ENCODE data around the gene KLF9. TPM values are rescaled to one million over a fixed set of nuclear protein-coding genes. Genes with fewer than 3 reads are reported as not detected.
A peak's percentile ranks its signal among the peaks of the same experiment; 100 is the strongest.

The KLF9 gene
- total and polyA plus RNA-seq, 2 experiments from 2014 or later, result 2.5 to 14.3 TPM

GRCh38 chr9:70418822-70419555, 4.5 kb upstream of the KLF9 start:
- Histone ChIP-seq H3K4me1 (ENCODE audit: insufficient read depth) (peaks cover 30% of the 10 kb centered on the region), H3K4me3 (peak overlapping the region; percentile 75), H2AFZ (peak overlapping the region; percentile 74), H3K36me3 (ENCODE audit: low read depth) (no peaks in the 10 kb centered on the region), H3K79me2 (ENCODE audit: insufficient read depth) (no peaks in the 10 kb centered on the region), H3K27me3 (replicated peaks; ENCODE audit: insufficient read depth) (no peaks in the 10 kb centered on the region), H3K27ac (peak overlapping the region; percentile 99), H3K4me2 (ENCODE audit: unreplicated experiment) (peak overlapping the region; percentile 86), H3K9me3 (ENCODE audit: low read depth) (no peaks in the 10 kb centered on the region), H4K20me1 (ENCODE audit: insufficient read depth) (no peaks in the 10 kb centered on the region), H3F3A (ENCODE audit: insufficient read depth) (peaks cover 34% of the 10 kb centered on the region), H3K9ac (peak overlapping the region; percentile 95), H3K9me2 (ENCODE audit: insufficient read depth) (no peaks in the 10 kb centered on the region)
- WGBS, 2 experiments (ENCODE audit: low coverage in 1 of 2, low lambda C conversion rate in 2 of 2, missing lambda C conversion rate in 2 of 2), result 0 to 1% methylated on average over 54 to 61 of the region's 65 CpGs
- DNase-seq, result peak; percentile 99
- in situ Hi-C loops (cut with MboI), result loop anchor here (10.0 kb wide), 1 partner anchor 166 kb away; no protein-coding TSS in a partner anchor
- TF ChIP-seq EZH2 (IDR thresholded peaks at IDR 0.05; ENCODE audit: insufficient read depth, poor library complexity, severe bottlenecking), result no peak
- no peak for TF ChIP-seq EZH2phosphoT487 (IDR thresholded peaks at IDR 0.05; ENCODE audit: insufficient read depth, low read depth)

GRCh38 chr9:70415476-70415875, 1.0 kb upstream of the KLF9 start:
- in situ Hi-C loops (cut with MboI), result loop anchor here (10.0 kb wide), 1 partner anchor 169 kb away; no protein-coding TSS in a partner anchor
- Histone ChIP-seq H3K4me2 (ENCODE audit: unreplicated experiment) (no peak overlapping the region), H3K9ac (peak overlapping the region; percentile 100; the same call in 1 of the 2 replicates)

GRCh38 chr9:70415041-70415440, 584 bp upstream of the KLF9 start:
- H3F3A ChIP-seq (ENCODE audit: insufficient read depth), result peaks cover 37% of the 10 kb centered on the region
- no peaks in the 10 kb centered on the region for H3K27me3 ChIP-seq (replicated peaks; ENCODE audit: insufficient read depth)
- no peak for TF ChIP-seq EZH2 (IDR thresholded peaks at IDR 0.05; ENCODE audit: insufficient read depth, poor library complexity, severe bottlenecking)
- no peak for TF ChIP-seq EZH2phosphoT487 (IDR thresholded peaks at IDR 0.05; ENCODE audit: insufficient read depth, low read depth)
- H3K79me2 ChIP-seq (ENCODE audit: insufficient read depth), result peaks cover 31% of the 10 kb centered on the region
- peaks cover 23% of the 10 kb centered on the region for H3K4me1 ChIP-seq (ENCODE audit: insufficient read depth)
- H3K27ac ChIP-seq, result peak overlapping the region; percentile 100
- WGBS, 2 experiments (ENCODE audit: low coverage in 1 of 2, low lambda C conversion rate in 2 of 2, missing lambda C conversion rate in 2 of 2), result 57 to 66% methylated on average over 2 of the region's 2 CpGs
- H3K9me2 ChIP-seq (ENCODE audit: insufficient read depth), result no peaks in the 10 kb centered on the region
- H3K9ac ChIP-seq, result peak overlapping the region; percentile 100
- no peaks in the 10 kb centered on the region for H3K9me3 ChIP-seq (ENCODE audit: low read depth)
- peak overlapping the region; percentile 95 for H3K4me3 ChIP-seq
- in situ Hi-C loops (cut with MboI), result loop anchor here (10.0 kb wide), 1 partner anchor 170 kb away; no protein-coding TSS in a partner anchor
- peak overlapping the region; percentile 66 for H2AFZ ChIP-seq
- H3K4me2 ChIP-seq (ENCODE audit: unreplicated experiment), result peak overlapping the region; percentile 94
- no peaks in the 10 kb centered on the region for H3K36me3 ChIP-seq (ENCODE audit: low read depth)
- no peaks in the 10 kb centered on the region for H4K20me1 ChIP-seq (ENCODE audit: insufficient read depth)
- DNase-seq, result no peak

More at GRCh38 chr9:70415476-70415875, 1.0 kb upstream of the KLF9 start:
- H3K9me2 ChIP-seq (ENCODE audit: insufficient read depth), result no peaks in the 10 kb centered on the region
- TF ChIP-seq EZH2 (IDR thresholded peaks at IDR 0.05; ENCODE audit: insufficient read depth, poor library complexity, severe bottlenecking) (no peak), EZH2phosphoT487 (IDR thresholded peaks at IDR 0.05; ENCODE audit: insufficient read depth, low read depth) (no peak)
- H3F3A ChIP-seq (ENCODE audit: insufficient read depth), result peaks cover 33% of the 10 kb centered on the region
- no peaks in the 10 kb centered on the region for H3K9me3 ChIP-seq (ENCODE audit: low read depth)
- peaks cover 19% of the 10 kb centered on the region for H3K4me1 ChIP-seq (ENCODE audit: insufficient read depth)
- H3K27me3 ChIP-seq (replicated peaks; ENCODE audit: insufficient read depth), result no peaks in the 10 kb centered on the region
- WGBS, 2 experiments (ENCODE audit: low coverage in 1 of 2, low lambda C conversion rate in 2 of 2, missing lambda C conversion rate in 2 of 2), result 77 to 84% methylated on average over 5 of the region's 5 CpGs
- H3K36me3 ChIP-seq (ENCODE audit: low read depth), result no peaks in the 10 kb centered on the region
- no peak overlapping the region for H2AFZ ChIP-seq
- H4K20me1 ChIP-seq (ENCODE audit: insufficient read depth), result no peaks in the 10 kb centered on the region
- H3K4me3 ChIP-seq, result no peak overlapping the region
- H3K27ac ChIP-seq, result peak overlapping the region; percentile 100
- no peak for DNase-seq
- peaks cover 26% of the 10 kb centered on the region for H3K79me2 ChIP-seq (ENCODE audit: insufficient read depth)

- no peaks in the 10 kb centered on the region for H3K36me3 ChIP-seq (ENCODE audit: low read depth)
- peaks cover 45% of the 10 kb centered on the region for H3K79me2 ChIP-seq (ENCODE audit: insufficient read depth)
- WGBS, 2 experiments (ENCODE audit: low coverage in 1 of 2, low lambda C conversion rate in 2 of 2, missing lambda C conversion rate in 2 of 2), result 1 to 2% methylated on average over 10 to 31 of the region's 53 CpGs
- no peaks in the 10 kb centered on the region for H3K9me2 ChIP-seq (ENCODE audit: insufficient read depth)
- H3K9me3 ChIP-seq (ENCODE audit: low read depth), result no peaks in the 10 kb centered on the region
- peak overlapping the region; percentile 94 for H3K4me2 ChIP-seq (ENCODE audit: unreplicated experiment)
- H3K4me3 ChIP-seq, result peak overlapping the region; percentile 95
- TF ChIP-seq EZH2 (IDR thresholded peaks at IDR 0.05; ENCODE audit: insufficient read depth, poor library complexity, severe bottlenecking), result no peak
- TF ChIP-seq EZH2phosphoT487 (IDR thresholded peaks at IDR 0.05; ENCODE audit: insufficient read depth, low read depth), result no peak
- H3K4me1 ChIP-seq (ENCODE audit: insufficient read depth), result peaks cover 31% of the 10 kb centered on the region
- peaks cover 44% of the 10 kb centered on the region for H3F3A ChIP-seq (ENCODE audit: insufficient read depth)
- in situ Hi-C loops (cut with MboI), result loop anchor here (10.0 kb wide), 1 partner anchor 171 kb away; no protein-coding TSS in a partner anchor
- peak overlapping the region; percentile 66; the same call in 1 of the 2 replicates for H2AFZ ChIP-seq
- no peaks in the 10 kb centered on the region for H3K27me3 ChIP-seq (replicated peaks; ENCODE audit: insufficient read depth)
- no peaks in the 10 kb centered on the region for H4K20me1 ChIP-seq (ENCODE audit: insufficient read depth)
- peak overlapping the region; percentile 100 for H3K27ac ChIP-seq
- peak; percentile 88 for DNase-seq
- peak overlapping the region; percentile 100 for H3K9ac ChIP-seq
Measured at GRCh38 chr9:70413464-70413798, 1.0 kb downstream of the KLF9 start.

Data from GM23248 (cell line).